ENCODE data around the gene ELF5. TPM values are rescaled to one million over a fixed set of nuclear protein-coding genes. Genes with fewer than 3 reads are reported as not detected.

Gene ELF5
- total RNA-seq, 1 experiment from 2014 or later = not detected

DNA sequence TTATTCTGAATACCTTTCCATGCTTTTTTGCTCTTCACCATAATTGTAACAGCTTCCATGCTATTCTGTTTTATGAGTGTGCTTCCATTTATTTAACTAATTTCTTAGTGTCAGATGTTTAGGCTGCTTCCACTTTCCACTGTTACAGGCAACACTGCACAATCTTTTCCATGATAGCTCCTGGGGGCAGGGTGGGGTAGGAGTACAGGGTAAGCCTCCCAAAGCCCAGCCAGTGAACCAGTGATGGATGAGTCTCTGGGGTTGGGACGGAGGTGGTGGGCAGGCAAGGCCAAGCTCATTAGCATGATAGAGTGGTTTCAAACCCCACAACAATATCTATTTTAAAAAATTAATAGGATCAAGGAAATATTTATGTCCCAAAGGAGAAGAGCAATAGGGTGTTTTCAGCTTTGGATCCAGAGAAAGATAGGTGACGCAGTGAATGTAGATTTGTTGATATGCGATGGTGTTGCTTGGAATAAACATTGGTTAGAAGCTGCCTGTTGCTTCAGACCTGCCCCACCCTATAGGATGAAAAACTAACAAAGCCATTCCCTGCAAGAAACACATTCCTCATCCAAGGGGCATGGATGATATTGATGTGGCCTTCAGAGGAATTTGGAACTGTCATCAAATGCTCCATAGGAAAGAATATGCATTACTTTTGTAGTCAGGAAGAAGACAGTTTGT is 17.1 kb upstream of the ELF5 start:
- no peaks in the 10 kb centered on the region for H3K27me3 ChIP-seq (ENCODE audit: control insufficient read depth, insufficient read depth, low read length)
- H3K36me3 ChIP-seq (replicated peaks; ENCODE audit: control insufficient read depth, insufficient read depth, low read length) = no peaks in the 10 kb centered on the region
- no peak for DNase-seq
- no peak overlapping the region for H3K4me3 ChIP-seq (ENCODE audit: insufficient read depth, low read depth, low read length)

DNA sequence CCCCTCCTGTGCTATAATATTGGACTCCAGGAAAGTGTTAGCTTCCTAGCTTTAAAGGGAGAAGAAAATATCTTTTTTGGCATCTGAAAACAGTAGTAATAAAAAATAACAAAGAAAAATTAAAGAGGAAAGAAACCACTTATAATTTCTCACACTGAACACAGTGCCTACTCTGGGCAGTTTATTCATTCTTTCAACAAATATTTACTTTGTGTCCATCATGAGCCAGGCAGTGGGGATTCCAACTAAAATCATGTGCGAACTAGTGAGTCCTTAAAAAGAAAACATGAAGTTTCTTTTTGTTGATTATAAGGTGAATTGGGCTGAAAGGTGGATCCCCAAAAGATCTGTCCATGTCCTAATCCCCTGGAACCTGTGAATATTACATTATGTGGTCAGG is 16.0 kb upstream of the ELF5 start:
- Histone ChIP-seq H3K36me3 (replicated peaks; ENCODE audit: control insufficient read depth, insufficient read depth, low read length) (no peaks in the 10 kb centered on the region), H3K27me3 (ENCODE audit: control insufficient read depth, insufficient read depth, low read length) (no peaks in the 10 kb centered on the region), H3K4me3 (ENCODE audit: insufficient read depth, low read depth, low read length) (no peak overlapping the region)
- DNase-seq = no peak

DNA sequence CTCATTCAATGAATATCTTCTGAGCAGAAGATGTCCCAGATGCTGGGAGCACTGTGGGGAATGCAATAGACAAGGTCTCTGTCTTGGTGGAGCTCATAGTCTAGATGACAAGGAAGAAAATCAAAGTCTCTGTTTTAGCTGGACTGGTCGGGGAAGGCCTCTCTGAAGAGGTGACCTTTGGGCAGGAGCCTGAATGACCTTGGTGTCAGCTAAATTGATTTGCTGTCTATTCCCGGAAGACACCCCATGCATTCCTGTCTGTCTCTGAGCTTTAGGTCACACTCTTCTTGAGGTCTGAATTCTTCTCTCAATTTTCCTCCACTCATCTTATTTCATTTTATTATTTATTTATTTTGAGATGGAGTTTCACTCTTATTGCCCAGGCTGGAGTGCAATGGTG is 14.5 kb upstream of the ELF5 start:
- H3K27me3 ChIP-seq (ENCODE audit: control insufficient read depth, insufficient read depth, low read length) = no peaks in the 10 kb centered on the region
- no peaks in the 10 kb centered on the region for H3K36me3 ChIP-seq (replicated peaks; ENCODE audit: control insufficient read depth, insufficient read depth, low read length)
- DNase-seq = no peak

DNA sequence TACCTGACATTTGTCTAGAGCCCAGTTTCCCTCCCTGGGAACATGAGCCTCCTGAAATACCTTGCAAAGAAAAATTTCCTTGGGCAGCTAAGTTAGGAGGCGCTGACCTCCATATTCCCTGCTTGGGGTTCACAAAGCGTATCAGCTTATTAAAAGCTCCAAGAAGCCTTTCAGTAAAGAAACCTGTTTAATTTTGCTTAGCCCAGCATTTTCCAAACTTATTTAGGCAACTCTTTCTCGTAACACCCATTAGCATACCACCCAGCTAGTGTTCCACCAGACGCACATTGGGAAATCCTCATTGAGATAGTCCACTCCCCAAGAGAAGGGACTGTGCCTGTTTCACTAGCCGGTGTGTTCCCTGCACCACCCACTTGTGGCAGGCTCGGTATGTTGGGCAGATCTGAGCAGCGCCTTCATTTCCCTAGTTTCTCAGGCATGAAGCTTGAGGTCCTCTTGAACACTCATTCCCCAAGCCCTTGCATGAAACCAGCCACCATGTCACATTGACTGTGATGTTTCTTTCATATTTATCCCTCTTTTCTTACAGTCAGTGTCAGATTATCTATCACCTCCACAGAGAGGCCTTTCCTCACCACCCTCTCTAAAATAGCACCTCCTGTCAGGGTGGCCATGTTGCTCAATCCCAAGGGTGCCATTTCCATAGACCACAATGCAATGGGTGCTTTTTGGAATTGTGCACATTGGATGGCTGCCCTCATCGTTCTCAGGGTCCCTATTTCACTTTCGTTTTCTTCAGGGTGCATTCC is 12.5 kb upstream of the ELF5 start:
- no peak overlapping the region for H3K4me3 ChIP-seq (ENCODE audit: insufficient read depth, low read depth, low read length)
- H3K27me3 ChIP-seq (ENCODE audit: control insufficient read depth, insufficient read depth, low read length) = no peaks in the 10 kb centered on the region
- DNase-seq = no peak
- H3K36me3 ChIP-seq (replicated peaks; ENCODE audit: control insufficient read depth, insufficient read depth, low read length) = no peaks in the 10 kb centered on the region

More for the DNA sequence above, 14.5 kb upstream of the ELF5 start:
- H3K4me3 ChIP-seq (ENCODE audit: insufficient read depth, low read depth, low read length) = no peak overlapping the region

DNA sequence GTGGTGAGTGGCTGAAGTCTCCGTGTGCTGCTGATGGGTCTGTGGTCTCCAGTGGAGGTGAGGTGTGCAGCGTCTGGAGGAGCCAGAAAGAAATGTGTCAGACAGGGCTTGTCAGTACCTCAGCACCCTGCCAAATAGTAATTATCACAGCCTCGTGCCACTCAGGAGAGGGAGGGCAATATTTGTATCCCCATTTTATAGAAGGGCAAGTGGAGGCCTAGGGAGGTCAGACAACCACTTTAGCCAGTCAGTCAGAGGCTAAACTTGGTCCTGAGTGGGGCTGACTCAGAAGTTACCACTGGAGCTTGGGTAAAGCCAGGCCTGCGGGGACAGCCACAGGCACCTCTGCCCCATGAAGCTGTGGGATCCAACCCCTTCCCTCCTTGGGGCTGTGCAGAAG is 11.5 kb upstream of the ELF5 start:
- DNase-seq = no peak
- no peaks in the 10 kb centered on the region for H3K36me3 ChIP-seq (replicated peaks; ENCODE audit: control insufficient read depth, insufficient read depth, low read length)
- no peak overlapping the region for H3K4me3 ChIP-seq (ENCODE audit: insufficient read depth, low read depth, low read length)
- H3K27me3 ChIP-seq (ENCODE audit: control insufficient read depth, insufficient read depth, low read length) = no peaks in the 10 kb centered on the region

DNA sequence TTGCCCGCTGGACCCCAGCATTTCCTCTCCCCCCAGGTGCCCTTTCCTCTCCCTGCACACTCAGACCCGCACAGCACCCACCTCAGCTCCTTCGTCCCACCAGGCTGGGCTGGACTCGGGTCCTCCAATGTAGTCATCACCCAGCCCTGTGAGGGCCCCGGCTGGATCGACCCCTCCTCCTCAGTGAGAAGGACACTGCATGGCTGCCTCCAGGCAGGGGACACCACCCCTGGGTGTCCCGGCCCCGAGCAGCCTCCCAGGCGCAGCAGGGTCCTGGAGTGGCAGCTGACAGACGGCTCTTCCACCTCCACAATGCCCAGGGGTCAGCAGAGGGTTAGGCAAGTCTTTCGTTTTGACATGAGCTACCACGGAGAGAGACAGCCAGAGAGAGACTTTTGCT is 11.1 kb upstream of the ELF5 start:
- H3K4me3 ChIP-seq (ENCODE audit: insufficient read depth, low read depth, low read length) = no peak overlapping the region
- no peaks in the 10 kb centered on the region for H3K27me3 ChIP-seq (ENCODE audit: control insufficient read depth, insufficient read depth, low read length)
- no peak for DNase-seq
- no peaks in the 10 kb centered on the region for H3K36me3 ChIP-seq (replicated peaks; ENCODE audit: control insufficient read depth, insufficient read depth, low read length)

DNA sequence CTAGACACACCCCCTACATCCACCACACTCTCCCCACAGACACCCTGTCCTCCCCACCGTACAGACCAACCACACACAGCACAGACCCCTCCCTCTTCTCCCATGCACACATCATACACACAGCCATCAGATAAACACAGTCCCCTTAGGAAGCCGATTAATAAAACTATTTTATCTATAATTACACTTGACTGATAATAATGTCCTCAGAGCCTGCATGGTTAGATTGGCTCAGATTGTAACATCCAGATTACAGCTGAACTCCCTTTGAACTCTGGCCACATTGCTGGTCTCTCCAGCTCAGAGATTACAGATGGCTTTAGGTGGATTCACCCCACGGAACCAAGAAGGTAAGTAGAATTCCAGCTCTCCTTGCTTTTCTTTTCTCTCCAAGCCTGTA is 9.5 kb upstream of the ELF5 start:
- Histone ChIP-seq H3K36me3 (replicated peaks; ENCODE audit: control insufficient read depth, insufficient read depth, low read length) (no peaks in the 10 kb centered on the region), H3K27me3 (ENCODE audit: control insufficient read depth, insufficient read depth, low read length) (no peaks in the 10 kb centered on the region)
- DNase-seq = no peak

DNA sequence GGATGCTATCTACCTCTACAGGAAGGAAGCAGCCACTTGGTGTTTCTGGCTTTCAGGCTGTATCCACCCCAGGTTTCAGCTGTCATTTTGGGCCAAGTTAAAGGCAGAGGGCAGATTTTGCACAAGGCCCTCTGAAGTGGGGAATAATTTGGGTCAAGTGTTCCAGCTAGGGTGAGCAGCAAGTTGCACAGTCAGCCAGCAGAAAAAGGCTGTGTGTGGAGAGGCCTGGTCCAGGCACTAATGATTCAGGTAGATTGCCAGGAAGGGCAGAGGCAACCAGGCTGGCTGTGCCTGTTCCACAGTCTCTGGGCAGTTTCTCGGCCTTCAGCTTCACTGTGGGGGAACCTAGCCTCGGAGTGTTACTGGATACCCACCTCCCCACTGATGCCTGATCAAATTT is 8.6 kb upstream of the ELF5 start:
- no peak for DNase-seq
- no peaks in the 10 kb centered on the region for H3K27me3 ChIP-seq (ENCODE audit: control insufficient read depth, insufficient read depth, low read length)
- H3K4me3 ChIP-seq (ENCODE audit: insufficient read depth, low read depth, low read length) = no peak overlapping the region
- H3K36me3 ChIP-seq (replicated peaks; ENCODE audit: control insufficient read depth, insufficient read depth, low read length) = no peaks in the 10 kb centered on the region

More for the DNA sequence above, 9.5 kb upstream of the ELF5 start:
- no peak overlapping the region for H3K4me3 ChIP-seq (ENCODE audit: insufficient read depth, low read depth, low read length)

DNA sequence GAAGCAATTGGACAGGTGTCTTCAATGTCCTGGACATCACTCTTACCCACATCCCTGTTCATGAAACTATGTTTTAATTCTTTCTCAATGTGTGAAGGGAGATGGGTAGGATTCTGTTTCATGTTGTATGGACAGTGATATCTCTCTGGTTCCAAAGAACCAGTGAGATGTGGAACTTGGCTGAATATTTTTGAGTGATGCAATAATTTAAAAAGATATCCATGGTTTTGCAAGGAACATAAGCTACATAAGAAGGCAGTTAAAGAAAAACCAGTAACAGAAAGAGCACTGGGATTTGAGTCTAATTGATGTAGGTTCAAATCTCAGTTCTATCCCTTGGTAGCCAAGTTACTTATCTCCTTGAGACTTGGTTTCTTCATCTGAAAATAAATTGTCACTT is 7.7 kb upstream of the ELF5 start:
- DNase-seq = no peak

DNA sequence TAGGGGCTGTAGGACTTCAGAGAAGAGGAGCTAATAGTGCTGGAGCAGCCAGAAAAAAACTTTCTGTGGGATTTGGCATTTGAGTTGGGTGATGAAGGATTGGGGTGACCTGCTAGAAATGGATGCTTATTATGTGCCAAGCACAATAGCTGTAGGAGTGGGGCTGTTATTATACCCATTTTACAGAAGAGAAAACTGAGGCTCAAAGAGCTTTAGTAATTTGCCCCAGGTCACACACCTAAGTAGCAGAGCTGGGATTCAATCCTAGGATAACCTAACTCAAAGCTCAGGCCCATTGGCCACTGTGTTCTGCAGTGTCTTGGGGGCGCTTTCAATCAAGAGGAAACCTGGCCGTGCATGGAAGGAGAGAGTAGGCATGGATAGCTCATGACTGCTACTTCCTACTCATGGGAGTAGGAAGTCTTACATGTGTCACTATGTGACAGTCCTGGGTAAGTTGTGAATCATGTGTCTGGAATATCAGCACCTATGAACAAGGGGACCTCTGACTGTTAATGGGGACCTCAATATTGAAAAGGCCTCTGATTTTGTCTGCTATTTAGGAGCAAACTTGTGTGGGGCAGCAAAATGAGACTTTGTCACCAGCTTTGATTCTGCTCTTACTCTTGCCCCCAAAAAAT is 6.1 kb upstream of the ELF5 start:
- H3K27me3 ChIP-seq (ENCODE audit: control insufficient read depth, insufficient read depth, low read length) = no peaks in the 10 kb centered on the region
- no peak for DNase-seq
- H3K36me3 ChIP-seq (replicated peaks; ENCODE audit: control insufficient read depth, insufficient read depth, low read length) = no peaks in the 10 kb centered on the region
- no peak overlapping the region for H3K4me3 ChIP-seq (ENCODE audit: insufficient read depth, low read depth, low read length)

More for the DNA sequence above, 7.7 kb upstream of the ELF5 start:
- Histone ChIP-seq H3K36me3 (replicated peaks; ENCODE audit: control insufficient read depth, insufficient read depth, low read length) (no peaks in the 10 kb centered on the region), H3K27me3 (ENCODE audit: control insufficient read depth, insufficient read depth, low read length) (no peaks in the 10 kb centered on the region), H3K4me3 (ENCODE audit: insufficient read depth, low read depth, low read length) (no peak overlapping the region)

DNA sequence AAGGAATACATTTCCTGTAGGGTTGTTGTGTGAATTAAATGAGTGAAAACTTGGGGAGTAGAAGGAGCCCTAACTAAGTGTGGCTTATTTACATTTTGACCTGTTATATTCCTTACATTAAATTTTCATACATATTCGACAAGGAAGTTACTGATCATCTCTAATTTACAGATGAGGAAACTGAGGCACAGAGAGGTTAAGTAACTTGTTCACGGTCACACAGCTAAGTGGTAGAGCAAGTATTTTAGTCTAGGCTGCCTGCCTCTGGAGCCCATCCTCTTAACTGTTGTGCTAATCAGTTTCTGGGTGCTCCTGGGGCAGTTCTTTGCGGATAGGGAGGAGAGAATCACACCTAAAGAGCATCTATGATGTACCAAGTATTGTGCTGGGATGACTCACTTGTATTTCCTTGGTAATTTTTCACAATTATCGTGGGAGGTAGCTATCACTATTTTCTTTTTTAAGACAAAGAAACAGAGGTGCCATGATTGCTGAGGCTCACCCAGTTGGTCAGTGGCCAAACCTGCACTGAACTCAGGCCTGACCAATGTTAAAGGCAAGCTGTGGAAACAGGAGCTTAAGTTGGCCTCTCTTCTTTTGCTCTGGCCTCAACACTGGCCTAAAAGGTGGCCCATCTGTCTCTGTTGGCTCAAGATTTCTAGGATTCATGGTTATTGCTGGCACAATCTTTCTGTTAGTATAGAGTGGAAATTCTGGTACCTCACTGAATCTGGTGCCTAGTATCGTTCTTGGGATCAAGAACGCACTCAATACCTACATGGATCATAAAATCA is 2.9 kb upstream of the ELF5 start:
- Histone ChIP-seq H3K4me3 (ENCODE audit: insufficient read depth, low read depth, low read length) (no peak overlapping the region), H3K36me3 (replicated peaks; ENCODE audit: control insufficient read depth, insufficient read depth, low read length) (no peaks in the 10 kb centered on the region), H3K27me3 (ENCODE audit: control insufficient read depth, insufficient read depth, low read length) (no peaks in the 10 kb centered on the region)
- DNase-seq = no peak

DNA sequence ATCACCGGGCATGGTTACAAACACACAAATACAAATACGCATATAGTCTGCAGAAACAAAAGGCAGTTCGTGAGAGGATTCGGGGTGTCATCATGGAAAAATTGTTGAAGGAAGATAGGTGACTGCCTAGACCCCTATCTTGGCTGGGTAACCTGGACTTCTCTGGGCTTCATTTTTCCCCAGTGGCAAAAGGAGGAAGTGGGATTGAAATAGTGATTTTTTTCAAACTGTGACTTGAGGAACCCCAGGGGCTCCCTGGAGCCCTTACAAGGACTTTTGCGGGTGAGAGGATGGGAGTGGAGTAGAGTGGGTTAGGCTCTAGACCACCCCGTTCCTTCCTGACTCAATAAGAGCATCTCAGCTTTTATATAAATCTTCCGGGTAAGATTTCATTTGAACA is 1.0 kb upstream of the ELF5 start:
- H3K4me3 ChIP-seq (ENCODE audit: insufficient read depth, low read depth, low read length) = no peak overlapping the region
- DNase-seq = no peak
- no peaks in the 10 kb centered on the region for H3K27me3 ChIP-seq (ENCODE audit: control insufficient read depth, insufficient read depth, low read length)
- no peaks in the 10 kb centered on the region for H3K36me3 ChIP-seq (replicated peaks; ENCODE audit: control insufficient read depth, insufficient read depth, low read length)

DNA sequence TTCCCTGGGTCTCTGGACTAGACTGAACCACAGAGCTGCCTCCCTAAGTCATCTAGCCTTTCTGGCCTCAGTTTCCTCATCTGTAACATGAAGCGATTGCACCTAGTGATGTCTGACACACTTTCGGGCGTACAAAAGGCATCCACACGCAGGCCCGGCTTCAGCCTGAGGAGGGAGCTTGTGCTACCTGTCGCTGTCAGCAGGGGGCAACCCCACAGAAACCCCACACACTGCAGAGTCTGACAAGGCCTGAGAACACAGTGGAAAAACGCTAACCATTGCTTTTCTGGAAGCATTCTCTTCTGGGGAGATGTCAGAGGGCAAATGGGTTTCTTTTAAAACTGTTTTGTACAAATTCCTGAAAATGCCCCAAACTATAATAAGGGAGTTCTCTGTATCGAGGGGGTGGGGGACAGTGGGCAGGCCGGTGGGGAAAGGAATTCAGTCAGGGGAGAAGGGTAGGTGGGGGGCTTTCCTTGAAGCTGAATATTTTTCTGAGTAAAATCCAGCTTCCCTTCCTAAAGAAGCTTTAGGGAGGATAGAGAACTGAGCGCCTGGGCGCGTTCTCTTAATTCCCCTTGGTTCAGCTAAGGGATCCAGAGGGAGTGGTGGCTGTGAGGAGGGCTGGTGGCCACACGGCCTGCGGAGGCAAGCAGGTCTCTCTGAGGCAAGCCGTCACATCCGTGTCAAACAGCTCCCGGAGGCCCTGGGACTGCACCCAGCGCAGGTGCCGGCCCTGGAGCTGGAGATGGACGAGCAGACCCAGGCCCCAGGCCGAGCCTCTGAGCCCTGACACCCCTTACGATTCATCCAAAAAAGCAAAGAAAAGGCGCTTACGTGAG is 533 bp downstream of the ELF5 start:
- peak; percentile 82 for DNase-seq
- Histone ChIP-seq H3K36me3 (replicated peaks; ENCODE audit: control insufficient read depth, insufficient read depth, low read length) (no peaks in the 10 kb centered on the region), H3K27me3 (ENCODE audit: control insufficient read depth, insufficient read depth, low read length) (no peaks in the 10 kb centered on the region), H3K4me3 (ENCODE audit: insufficient read depth, low read depth, low read length) (no peak overlapping the region)

DNA sequence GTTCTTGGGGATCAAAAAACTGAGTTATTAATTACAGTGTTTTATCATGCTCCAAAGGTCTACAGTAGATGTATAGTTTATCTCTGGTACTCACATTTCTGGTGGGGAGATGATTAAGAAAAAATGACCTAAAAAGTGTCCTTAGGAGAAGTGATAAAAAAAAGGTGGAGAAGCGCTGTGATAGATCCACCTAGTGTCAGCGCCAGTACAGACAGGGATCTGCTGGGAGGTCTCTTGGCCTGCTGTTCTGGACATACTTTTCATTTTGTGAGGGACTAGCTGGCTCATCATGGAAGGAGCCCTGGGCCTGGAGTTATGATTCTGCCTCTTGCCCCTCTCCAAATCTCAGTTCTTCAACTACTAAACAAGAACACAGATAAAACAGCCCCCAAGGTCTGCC is 2.9 kb downstream of the ELF5 start:
- no peak for DNase-seq
- H3K4me3 ChIP-seq (ENCODE audit: insufficient read depth, low read depth, low read length) = no peak overlapping the region
- no peaks in the 10 kb centered on the region for H3K36me3 ChIP-seq (replicated peaks; ENCODE audit: control insufficient read depth, insufficient read depth, low read length)
- no peaks in the 10 kb centered on the region for H3K27me3 ChIP-seq (ENCODE audit: control insufficient read depth, insufficient read depth, low read length)

Measured in H7 (cell line).